NCI-H2029 (cell line): Measurements from ENCODE around the gene DNAJC28.
"Not testable (repeated sequence)": the region's sequence is repeated elsewhere in the genome, so short reads cannot be mapped to it uniquely, and the experiment has no call there.

ENCODE experiments used
- DNase-seq: peaks from one replicate; lab custom pipeline; 2025; lab: John Stamatoyannopoulos, UW

Gene DNAJC28, protein sequence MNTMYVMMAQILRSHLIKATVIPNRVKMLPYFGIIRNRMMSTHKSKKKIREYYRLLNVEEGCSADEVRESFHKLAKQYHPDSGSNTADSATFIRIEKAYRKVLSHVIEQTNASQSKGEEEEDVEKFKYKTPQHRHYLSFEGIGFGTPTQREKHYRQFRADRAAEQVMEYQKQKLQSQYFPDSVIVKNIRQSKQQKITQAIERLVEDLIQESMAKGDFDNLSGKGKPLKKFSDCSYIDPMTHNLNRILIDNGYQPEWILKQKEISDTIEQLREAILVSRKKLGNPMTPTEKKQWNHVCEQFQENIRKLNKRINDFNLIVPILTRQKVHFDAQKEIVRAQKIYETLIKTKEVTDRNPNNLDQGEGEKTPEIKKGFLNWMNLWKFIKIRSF

DNA sequence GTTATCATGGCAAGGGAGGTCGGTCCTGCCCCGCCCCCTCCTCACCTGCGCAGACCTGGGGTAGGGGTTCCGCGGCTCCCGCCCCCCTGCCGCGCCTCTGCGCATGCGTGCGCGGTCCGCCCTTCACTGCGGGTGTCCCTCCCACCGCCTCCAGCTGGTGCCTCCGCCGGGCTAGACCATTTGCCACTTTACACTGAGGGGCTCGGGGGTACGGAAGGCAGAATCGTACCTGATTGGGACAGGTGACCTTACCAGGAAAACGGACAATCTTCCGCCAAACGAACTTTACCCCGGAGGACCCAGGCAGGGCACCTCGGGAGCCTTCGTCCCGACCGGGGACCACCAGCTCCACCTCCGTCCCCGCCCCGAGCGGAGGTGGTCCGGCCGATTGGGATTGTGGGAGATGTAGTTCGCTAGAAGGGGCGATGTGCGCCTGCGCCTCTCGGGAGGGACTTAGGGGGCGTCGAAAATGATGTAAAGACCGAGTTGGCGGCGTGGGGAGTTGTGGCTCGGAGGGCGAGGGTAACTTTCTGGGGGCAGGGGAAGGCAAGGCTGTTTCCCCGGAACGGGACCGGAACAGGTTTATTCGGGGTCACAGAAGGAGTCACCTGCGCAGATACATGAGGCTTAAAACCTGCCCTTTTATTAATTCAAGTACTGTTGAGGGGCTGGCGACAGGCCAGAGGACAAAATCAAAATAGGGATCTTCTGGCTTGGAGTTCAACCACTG is at the start of gene DNAJC28:
DNAJC28 (minus strand) TSS at position 344 of the 730 bp plus-strand sequence. CDS start 2,323 bp downstream, outside the sequence.
- DNase-seq = peak; percentile 82

DNA sequence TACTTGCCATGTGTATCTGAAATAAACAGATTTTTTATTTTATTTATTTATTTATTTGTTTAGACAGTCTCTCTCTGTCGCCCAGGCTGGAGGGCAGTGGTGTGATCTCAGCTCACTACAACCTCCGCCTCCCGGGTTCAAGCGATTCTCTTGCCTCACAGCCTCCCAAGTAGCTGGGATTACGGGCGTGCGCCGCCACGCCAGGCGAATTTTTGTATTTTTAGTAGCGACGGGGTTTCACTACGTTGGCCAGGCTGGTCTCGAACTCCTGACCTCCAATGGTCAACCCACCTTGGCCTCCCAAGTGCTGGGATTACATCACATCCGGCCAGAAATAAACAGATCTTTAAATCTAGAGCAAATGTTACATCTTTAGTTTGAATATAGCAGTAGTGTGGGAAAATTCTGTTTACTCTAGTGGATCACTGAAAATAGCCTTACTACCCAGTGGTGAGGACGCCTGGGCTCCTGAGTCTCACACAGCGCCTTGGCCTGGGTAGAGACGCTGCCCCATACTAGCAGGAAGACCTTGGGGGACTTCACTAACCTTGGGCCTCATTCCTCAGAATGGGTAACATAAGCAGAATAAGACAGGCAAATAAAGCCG is 49.7 kb upstream of the DNAJC28 start:
- DNase-seq = no peak

DNA sequence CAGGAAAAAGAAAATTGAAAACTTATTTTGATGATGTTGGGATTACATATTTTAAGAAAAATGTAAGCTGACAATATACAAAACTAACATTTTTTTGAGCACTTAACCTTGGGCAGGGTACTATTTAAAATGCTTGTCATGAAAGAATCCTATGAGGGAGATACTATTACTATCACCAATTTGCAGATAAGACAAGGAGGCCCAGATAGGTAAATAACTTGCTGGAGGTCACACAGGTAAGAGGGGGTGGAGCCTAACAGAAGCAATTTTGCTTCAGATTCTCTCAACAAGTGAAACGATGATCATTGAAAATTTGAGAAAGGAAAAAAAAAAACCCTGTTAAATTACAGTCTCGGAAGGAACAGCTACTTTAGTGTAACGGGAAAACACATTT is 49.2 kb upstream of the DNAJC28 start:
- DNase-seq = no peak

DNA sequence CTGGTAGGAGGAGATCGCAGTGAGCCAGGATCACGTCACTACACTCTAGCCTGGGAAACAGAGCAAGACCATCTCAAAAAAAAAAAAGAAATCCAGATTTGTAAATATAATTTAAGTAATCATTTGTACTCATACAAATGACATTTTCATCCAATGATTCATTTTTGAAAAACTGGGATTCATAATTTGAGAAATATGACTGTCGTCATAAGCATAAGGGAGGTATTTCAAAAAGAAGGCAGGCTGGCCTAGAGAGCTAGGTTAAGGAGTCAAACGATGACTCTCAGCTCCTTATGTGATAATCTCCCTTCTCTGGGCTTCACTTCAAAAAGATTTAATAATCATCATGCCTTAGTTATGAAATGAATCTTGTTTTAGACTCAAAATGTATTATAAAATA is 48.1 kb upstream of the DNAJC28 start:
- no peak for DNase-seq

DNA sequence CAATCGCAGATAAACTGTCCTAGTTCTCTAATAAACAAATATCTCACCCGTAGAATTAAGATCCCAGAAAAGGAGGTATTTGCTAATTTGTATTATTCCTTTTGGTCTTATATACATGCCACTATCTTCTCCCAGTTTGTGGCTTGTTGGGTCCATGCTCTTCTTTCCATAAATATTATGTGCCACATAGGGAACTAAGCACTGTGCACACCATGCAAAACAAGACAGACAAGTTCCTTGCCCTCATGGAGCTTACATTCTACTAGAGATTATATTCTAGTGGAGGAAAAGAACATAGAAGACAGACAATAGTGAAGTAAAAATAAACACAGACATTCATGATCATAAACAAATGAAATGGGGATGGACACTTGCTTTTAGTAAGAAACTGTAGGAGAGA is 45.7 kb upstream of the DNAJC28 start:
- no peak for DNase-seq

DNA sequence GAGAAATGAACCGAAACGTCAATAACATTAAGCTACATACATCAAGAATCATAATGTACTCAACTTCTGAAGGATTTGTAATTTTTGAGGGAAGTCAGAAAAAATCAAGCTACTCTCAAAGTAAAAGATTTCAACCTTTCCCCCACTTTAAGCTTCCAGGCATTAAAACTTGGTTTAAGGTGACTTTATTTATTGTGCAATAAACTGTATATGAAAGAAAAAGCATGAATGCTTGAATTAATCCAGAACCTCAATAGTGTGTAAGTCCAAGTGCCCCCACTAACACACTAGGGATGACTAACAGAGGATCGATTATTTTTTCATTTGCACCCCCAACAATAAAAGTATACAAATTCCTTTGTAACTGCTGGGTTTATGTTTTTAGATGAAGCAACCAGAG is 39.5 kb upstream of the DNAJC28 start:
- no peak for DNase-seq

DNA sequence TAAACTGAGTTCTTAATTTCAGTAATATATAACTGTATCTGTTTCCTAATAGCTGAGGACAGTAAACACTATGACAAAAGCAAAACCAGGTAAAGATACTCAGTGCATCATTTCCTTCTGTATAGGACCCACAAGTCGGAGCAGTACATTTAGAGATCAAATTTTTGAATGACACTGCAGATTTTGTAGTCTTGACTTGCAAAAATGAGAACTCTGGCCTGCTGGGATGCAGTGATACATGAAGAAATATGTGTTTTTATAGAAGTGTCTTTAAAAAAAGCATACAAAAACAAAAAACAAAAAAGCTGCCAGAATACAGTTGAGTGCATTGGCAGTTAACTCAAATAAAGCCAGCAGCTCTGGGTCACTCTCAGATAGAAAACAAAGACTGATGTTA is 31.4 kb upstream of the DNAJC28 start:
- DNase-seq = no peak

DNA sequence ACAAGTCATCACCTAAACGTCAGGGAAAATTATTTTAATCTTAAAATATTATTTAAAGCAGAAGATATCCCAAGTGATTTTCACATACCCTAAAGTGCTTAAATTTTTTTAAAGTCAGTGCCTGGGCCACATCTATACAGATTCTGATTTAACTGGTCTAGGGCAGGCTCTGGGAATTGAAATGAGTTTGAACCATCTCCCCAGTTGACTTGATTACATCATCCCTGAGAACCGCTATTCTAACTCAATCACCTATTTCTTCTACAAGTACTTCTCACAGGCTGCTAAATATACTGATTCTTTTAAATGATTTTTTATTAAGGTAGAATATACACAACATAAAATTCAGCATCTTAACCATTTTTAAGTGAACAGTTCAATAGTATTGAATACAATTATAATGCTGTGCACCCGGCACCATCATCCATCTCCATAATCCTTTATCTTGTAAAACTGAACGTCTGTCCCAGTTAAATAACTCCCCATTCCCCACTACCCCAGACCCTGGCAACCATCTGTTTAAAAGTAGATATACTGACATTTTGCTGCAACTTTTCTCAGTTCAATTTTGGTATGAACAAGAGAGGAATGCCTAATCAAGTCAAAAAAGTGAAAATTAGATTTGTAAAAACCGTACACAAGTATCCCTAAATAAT is 30.9 kb upstream of the DNAJC28 start:
- DNase-seq = no peak

DNA sequence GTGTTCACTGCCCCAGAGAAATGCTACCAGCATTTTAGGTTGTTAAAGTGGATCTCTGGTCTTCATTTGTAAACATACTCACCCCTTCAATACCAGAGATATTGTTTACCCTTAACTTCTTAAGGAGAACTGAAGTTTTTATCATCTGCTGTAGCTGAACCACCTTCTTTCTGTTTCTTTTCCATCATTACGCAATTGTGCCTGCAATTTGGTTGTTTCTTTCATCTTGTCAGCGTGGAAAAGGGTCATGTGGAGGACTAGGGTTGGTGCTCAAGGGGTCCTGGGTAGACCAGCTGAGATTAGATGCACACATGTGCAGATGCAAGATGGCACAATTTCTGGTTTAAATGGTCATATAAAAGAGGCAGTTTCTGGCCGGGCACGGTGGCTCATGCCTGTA is 27.4 kb upstream of the DNAJC28 start:
- DNase-seq = no peak

DNA sequence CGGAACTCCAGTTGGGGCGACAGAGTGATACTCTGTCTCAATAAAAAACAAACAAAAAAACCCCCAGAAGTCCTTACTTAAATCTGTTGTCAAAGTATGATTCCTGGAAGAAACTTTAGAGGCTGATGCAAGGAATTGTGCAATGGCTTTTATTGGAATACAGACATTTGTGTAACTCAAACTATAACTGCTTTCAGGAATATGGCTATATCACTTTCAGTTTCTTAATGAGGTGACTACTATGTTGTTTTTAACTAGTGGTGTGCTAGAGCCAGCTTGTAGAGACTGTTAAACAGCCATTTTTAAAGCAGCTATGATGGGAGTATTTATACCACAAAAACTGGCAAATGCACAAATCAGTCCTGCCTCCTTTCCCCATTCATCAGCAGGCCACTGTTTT is 22.7 kb upstream of the DNAJC28 start:
- DNase-seq = no peak

DNA sequence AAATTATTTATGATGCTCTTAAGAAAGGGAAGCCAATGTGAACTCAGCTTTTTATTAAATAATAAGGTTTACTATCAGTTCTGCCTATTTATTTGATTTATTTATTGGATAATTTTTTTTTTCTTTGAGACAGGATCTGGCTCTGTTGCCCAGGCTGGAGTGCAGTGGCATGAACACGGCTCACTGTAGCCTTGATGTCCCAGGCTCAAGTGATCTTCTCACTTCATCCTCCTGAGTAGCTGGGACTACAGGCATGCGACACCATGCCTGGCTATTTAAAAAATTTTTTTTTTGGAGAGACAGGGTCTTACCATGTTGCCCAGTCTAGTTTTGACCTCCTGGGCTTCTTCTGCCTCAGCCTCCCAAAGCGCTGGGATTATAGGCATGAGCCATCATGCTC is 21.0 kb upstream of the DNAJC28 start:
- no peak for DNase-seq

DNA sequence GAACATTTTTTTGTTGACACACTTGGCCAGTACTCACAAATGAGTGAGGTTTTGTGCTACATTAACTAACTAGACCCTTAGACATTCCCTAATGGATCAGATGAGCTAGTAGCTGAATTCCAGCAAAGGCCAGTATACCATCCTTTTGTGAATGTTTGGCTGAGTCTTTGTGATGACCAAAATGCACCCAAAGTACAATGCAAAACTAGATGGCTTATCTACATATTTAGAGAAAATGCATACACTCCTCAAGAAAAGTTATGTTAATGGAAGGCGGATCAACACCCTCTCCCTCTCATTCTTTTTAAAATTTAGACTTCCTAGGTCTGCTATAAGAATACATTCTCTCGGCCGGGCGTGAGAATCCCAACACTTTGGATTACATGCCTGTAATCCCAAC is 20.1 kb upstream of the DNAJC28 start:
- DNase-seq = no peak

DNA sequence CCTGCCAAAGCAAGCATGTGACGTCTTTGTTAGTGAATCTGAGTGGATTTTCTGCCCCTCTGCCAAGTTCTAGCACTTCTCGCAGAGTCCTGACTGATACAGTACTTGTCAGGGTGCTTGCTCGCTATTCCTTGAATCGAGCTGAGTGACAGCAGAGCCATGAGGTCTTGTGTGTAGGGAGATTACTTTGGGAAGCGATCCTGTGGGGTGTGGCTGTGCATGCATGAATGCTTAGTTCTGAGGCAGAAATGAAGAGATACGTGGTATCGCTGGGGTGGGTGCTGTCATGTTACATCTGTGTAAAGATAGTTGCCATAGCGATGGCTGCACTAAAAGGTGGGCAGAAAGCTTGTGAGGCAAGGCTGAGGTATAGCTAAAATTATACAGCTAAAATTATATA is 19.3 kb upstream of the DNAJC28 start:
- no peak for DNase-seq

DNA sequence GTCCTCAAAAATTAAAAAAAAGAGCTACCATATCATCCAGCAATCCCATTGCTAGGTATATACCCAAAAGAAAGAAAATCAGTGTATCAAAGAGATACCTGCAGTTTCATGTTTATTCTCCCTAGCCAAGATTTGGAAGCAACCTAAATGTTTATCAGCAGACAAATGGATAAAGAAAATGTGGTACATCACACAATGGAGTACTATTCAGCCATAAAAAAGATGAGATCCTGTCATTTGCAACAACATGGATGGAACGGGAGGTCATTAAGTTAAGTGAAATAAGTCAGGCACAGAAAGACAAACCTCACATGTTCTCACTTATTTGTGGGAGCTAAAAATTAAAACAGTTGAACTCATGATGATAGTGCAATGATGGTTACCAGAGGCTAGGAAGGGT is 15.5 kb upstream of the DNAJC28 start:
- DNase-seq = not testable (repeated sequence)

DNA sequence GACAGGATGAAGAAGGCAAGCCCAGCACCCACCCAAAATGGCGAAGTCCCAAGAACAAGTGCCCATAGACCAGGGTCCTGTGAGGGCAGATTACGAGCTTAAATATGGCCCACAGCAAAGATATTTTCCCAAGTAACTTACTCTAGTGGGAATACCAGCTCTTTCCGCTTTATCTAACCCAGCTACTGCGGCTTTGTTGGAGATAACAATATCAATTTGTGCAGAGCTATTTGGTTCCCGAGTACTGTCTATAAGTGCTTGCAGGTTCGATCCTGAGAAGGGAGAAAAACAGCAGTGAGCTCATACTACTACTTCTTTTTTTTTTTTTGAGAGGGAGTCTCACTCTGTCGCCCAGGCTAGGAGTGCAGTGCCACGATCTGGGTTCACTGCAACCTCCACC is 14.3 kb upstream of the DNAJC28 start:
- no peak for DNase-seq

DNA sequence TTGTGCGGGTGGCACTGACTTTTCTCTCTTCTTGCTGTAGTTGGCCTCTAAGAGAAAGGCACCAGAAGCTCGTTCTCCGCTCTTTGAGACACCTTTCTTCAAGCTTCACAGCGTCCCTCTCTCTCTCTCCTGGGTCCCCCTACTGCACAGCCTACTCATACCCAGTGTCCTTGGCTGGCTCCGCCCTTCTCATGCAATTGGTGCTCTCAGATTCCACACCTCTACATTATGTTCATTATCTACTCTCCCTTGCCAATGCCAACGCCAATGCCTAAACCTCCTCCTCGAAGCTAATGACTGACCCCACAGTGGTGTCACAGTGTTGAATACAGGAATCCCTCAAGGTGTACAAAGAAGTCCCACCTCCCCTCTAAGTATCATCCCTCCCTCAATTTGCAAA is 4.8 kb upstream of the DNAJC28 start:
- no peak for DNase-seq

DNA sequence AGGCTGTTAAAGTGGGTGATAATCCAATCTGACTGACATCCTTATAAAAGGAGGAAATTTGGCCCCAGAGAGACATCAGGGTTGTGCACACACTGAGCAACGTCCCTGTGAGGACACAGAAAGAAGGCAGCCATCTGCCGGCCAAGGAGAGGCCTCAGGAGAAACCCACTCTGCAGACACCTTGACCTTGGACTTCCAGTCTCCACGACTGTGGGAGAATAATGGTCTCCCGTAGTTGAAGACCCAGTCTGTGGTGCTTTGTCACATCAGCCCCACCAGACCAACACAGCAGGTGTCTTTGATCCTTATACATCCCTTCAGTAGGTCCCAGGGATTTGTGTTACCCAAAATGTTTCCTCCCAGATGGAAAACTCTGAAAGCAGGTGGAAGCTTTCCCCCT is 4.2 kb upstream of the DNAJC28 start:
- DNase-seq = no peak

DNA sequence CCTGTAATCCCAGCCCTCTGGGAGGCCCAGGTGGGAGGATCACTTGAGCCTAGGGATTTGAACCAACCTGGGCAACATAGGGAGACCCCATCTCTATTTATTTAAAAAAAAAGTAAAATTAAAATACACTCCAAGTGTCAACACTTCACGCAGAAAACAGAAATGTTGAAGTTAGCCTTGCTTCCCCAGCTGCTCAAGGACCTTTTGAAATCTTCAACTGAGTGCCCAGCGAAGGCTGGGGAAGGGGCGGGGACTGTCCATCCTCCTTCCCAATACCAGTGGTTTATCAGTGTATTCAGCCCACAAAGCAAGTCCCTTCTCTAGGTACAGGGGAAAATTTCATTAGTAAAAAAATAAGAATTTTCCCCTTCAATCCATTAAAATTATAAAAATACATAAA is 2.2 kb upstream of the DNAJC28 start:
- DNase-seq = no peak

DNA sequence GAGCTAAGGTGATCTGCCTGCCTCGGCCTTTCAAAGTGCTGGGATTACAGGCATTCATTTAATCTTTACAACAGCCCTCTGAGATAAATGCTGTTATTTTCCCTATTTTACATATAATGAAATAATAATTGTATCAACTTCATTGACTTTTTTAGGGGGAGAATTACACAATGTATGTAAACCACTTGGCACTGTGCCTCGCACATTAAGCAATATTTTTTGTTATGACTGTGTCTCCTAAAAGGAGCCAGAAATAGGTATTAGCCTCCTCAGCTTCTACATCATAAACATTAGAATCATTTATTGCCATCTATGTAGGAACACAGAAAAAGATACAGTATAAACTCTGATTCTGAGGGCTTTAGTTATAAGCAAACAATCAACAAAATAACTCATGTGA is 1.1 kb upstream of the DNAJC28 start:
- DNase-seq = no peak

DNA sequence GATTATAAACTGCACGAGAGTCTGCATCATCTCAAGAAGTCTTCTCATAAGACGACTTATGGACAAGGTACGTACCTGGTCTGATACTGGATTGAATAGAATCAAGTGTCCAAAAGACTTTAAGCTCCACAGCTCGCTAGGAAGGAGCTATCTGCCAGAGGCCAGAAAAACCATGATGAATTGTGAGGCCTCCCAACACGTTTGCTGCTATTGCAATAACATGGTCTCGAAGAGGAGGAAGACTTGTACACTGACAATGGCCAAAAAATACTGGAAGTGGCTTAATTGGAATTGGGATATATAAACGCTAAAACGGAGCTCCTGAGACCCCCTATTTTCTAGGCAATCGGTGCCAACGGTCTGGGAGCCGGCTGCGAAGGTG is 534 bp downstream of the DNAJC28 start:
- no peak for DNase-seq

DNA sequence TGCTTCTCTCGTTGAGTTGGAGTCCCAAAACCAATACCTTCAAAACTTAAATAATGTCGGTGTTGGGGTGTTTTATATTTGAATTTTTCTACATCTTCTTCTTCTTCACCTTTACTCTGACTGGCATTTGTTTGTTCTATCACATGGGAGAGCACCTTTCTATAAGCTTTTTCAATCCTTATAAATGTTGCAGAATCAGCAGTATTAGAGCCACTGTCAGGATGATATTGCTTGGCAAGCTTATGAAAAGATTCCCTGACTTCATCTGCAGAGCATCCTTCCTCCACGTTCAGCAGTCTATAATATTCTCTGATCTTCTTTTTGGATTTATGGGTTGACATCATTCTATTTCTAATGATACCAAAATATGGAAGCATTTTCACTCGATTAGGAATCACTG is 2.6 kb downstream of the DNAJC28 start:
- DNase-seq = no peak

DNA sequence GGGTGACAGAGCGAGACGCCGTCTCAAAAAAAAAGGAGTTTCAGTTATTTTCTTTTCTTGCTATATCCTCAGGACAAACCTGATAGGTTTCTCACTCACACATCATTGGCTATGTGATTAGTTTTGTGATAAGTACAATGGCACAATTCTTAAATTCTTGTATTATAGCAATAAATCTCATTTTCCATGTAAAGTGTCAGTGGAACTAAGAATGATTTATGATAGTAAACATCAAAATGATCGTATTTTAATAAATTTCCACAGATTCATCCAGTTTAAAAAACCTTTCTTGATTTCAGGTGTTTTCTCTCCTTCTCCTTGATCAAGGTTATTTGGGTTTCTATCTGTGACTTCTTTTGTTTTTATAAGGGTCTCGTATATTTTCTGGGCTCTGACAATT is 3.5 kb downstream of the DNAJC28 start:
- no peak for DNase-seq
